Measurements from ENCODE around the gene GIT2.

The GIT2 gene

GRCh38 chr12:110005319-110005973, 9.3 kb upstream of the GIT2 start:
- H3K4me3 ChIP-seq (ENCODE audit: low read depth, low read length), result no peak overlapping the region
- H3K27ac ChIP-seq (ENCODE audit: low read depth, low read length), result no peak overlapping the region
- H3K27me3 ChIP-seq (ENCODE audit: insufficient read depth, low read length), result no peaks in the 10 kb centered on the region
- peaks cover 18% of the 10 kb centered on the region for H3K4me1 ChIP-seq (ENCODE audit: control insufficient read depth, insufficient read depth, low read length, unreplicated experiment)
- peaks cover 69% of the 10 kb centered on the region for H3K79me2 ChIP-seq (ENCODE audit: control insufficient read depth, insufficient read depth, low read length, unreplicated experiment)
- no peak overlapping the region for H2AFZ ChIP-seq (ENCODE audit: low read length, unreplicated experiment)
- no peaks in the 10 kb centered on the region for H3K36me3 ChIP-seq (ENCODE audit: insufficient read depth, low read length)

GRCh38 chr12:110004598-110004997, 8.4 kb upstream of the GIT2 start:
- H3K27me3 ChIP-seq (ENCODE audit: insufficient read depth, low read length), result no peaks in the 10 kb centered on the region
- peaks cover 70% of the 10 kb centered on the region for H3K79me2 ChIP-seq (ENCODE audit: control insufficient read depth, insufficient read depth, low read length, unreplicated experiment)
- no peak overlapping the region for H2AFZ ChIP-seq (ENCODE audit: low read length, unreplicated experiment)
- no peaks in the 10 kb centered on the region for H3K36me3 ChIP-seq (ENCODE audit: insufficient read depth, low read length)
- H3K4me1 ChIP-seq (ENCODE audit: control insufficient read depth, insufficient read depth, low read length, unreplicated experiment), result peaks cover 18% of the 10 kb centered on the region
- no peak overlapping the region for H3K4me3 ChIP-seq (ENCODE audit: low read depth, low read length)
- no peak overlapping the region for H3K27ac ChIP-seq (ENCODE audit: low read depth, low read length)

GRCh38 chr12:110002676-110003515, 6.7 kb upstream of the GIT2 start:
- Histone ChIP-seq H3K36me3 (ENCODE audit: insufficient read depth, low read length) (no peaks in the 10 kb centered on the region), H3K79me2 (ENCODE audit: control insufficient read depth, insufficient read depth, low read length, unreplicated experiment) (peaks cover 59% of the 10 kb centered on the region), H2AFZ (ENCODE audit: low read length, unreplicated experiment) (no peak overlapping the region), H3K4me1 (ENCODE audit: control insufficient read depth, insufficient read depth, low read length, unreplicated experiment) (peaks cover 23% of the 10 kb centered on the region), H3K27ac (ENCODE audit: low read depth, low read length) (peak overlapping the region; percentile 33; the same call in 1 of the 2 replicates), H3K27me3 (ENCODE audit: insufficient read depth, low read length) (no peaks in the 10 kb centered on the region), H3K4me3 (ENCODE audit: low read depth, low read length) (no peak overlapping the region)

GRCh38 chr12:110001596-110001995, 5.4 kb upstream of the GIT2 start:
- Histone ChIP-seq H3K27ac (ENCODE audit: low read depth, low read length) (peak overlapping the region; percentile 80), H3K36me3 (ENCODE audit: insufficient read depth, low read length) (no peaks in the 10 kb centered on the region)

GRCh38 chr12:109999983-110000505, 3.9 kb upstream of the GIT2 start:
- peaks cover 57% of the 10 kb centered on the region for H3K79me2 ChIP-seq (ENCODE audit: control insufficient read depth, insufficient read depth, low read length, unreplicated experiment)
- H3K36me3 ChIP-seq (ENCODE audit: insufficient read depth, low read length), result no peaks in the 10 kb centered on the region
- peaks cover 23% of the 10 kb centered on the region for H3K4me1 ChIP-seq (ENCODE audit: control insufficient read depth, insufficient read depth, low read length, unreplicated experiment)
- no peak overlapping the region for H3K27ac ChIP-seq (ENCODE audit: low read depth, low read length)
- H2AFZ ChIP-seq (ENCODE audit: low read length, unreplicated experiment), result peak overlapping the region; percentile 19
- H3K27me3 ChIP-seq (ENCODE audit: insufficient read depth, low read length), result no peaks in the 10 kb centered on the region
- peak overlapping the region; percentile 73 for H3K4me3 ChIP-seq (ENCODE audit: low read depth, low read length)

More at GRCh38 chr12:110001596-110001995, 5.4 kb upstream of the GIT2 start:
- Histone ChIP-seq H3K79me2 (ENCODE audit: control insufficient read depth, insufficient read depth, low read length, unreplicated experiment) (peaks cover 58% of the 10 kb centered on the region), H3K4me3 (ENCODE audit: low read depth, low read length) (peak overlapping the region; percentile 73), H3K4me1 (ENCODE audit: control insufficient read depth, insufficient read depth, low read length, unreplicated experiment) (peaks cover 23% of the 10 kb centered on the region), H2AFZ (ENCODE audit: low read length, unreplicated experiment) (no peak overlapping the region), H3K27me3 (ENCODE audit: insufficient read depth, low read length) (no peaks in the 10 kb centered on the region)

GRCh38 chr12:109999649-109999971, 3.4 kb upstream of the GIT2 start:
- H3K27me3 ChIP-seq (ENCODE audit: insufficient read depth, low read length), result no peaks in the 10 kb centered on the region
- peaks cover 59% of the 10 kb centered on the region for H3K79me2 ChIP-seq (ENCODE audit: control insufficient read depth, insufficient read depth, low read length, unreplicated experiment)
- H3K27ac ChIP-seq (ENCODE audit: low read depth, low read length), result no peak overlapping the region
- H2AFZ ChIP-seq (ENCODE audit: low read length, unreplicated experiment), result no peak overlapping the region
- H3K36me3 ChIP-seq (ENCODE audit: insufficient read depth, low read length), result no peaks in the 10 kb centered on the region
- peak overlapping the region; percentile 73 for H3K4me3 ChIP-seq (ENCODE audit: low read depth, low read length)
- peaks cover 27% of the 10 kb centered on the region for H3K4me1 ChIP-seq (ENCODE audit: control insufficient read depth, insufficient read depth, low read length, unreplicated experiment)

- peaks cover 61% of the 10 kb centered on the region for H3K79me2 ChIP-seq (ENCODE audit: control insufficient read depth, insufficient read depth, low read length, unreplicated experiment)
- H2AFZ ChIP-seq (ENCODE audit: low read length, unreplicated experiment), result peak within 1 kb of the TSS; percentile 84
- peak within 1 kb of the TSS; percentile 69 for H3K27ac ChIP-seq (ENCODE audit: low read depth, low read length)
Observed at GRCh38 chr12:109998904-109999648, 2.9 kb upstream of the GIT2 start, which contains the start of gene ANKRD13A. ANKRD13A (plus strand) TSS chr12:109999430; CDS start chr12:109999689, 259 bp downstream.

GRCh38 chr12:109998241-109998903, 2.2 kb upstream of the GIT2 start:
- no peaks in the 10 kb centered on the region for H3K27me3 ChIP-seq (ENCODE audit: insufficient read depth, low read length)
- peak overlapping the region; percentile 84 for H2AFZ ChIP-seq (ENCODE audit: low read length, unreplicated experiment)
- H3K27ac ChIP-seq (ENCODE audit: low read depth, low read length), result no peak overlapping the region
- peaks cover 65% of the 10 kb centered on the region for H3K79me2 ChIP-seq (ENCODE audit: control insufficient read depth, insufficient read depth, low read length, unreplicated experiment)
- H3K4me3 ChIP-seq (ENCODE audit: low read depth, low read length), result peak overlapping the region; percentile 73
- no peaks in the 10 kb centered on the region for H3K36me3 ChIP-seq (ENCODE audit: insufficient read depth, low read length)
- peaks cover 36% of the 10 kb centered on the region for H3K4me1 ChIP-seq (ENCODE audit: control insufficient read depth, insufficient read depth, low read length, unreplicated experiment)

More at GRCh38 chr12:109998904-109999648, 2.9 kb upstream of the GIT2 start, which contains the start of gene ANKRD13A:
- Histone ChIP-seq H3K4me1 (ENCODE audit: control insufficient read depth, insufficient read depth, low read length, unreplicated experiment) (peaks cover 32% of the 10 kb centered on the region), H3K36me3 (ENCODE audit: insufficient read depth, low read length) (no peaks in the 10 kb centered on the region), H3K27me3 (ENCODE audit: insufficient read depth, low read length) (no peaks in the 10 kb centered on the region), H3K4me3 (ENCODE audit: low read depth, low read length) (peak within 1 kb of the TSS; percentile 73)

- no peaks in the 10 kb centered on the region for H3K36me3 ChIP-seq (ENCODE audit: insufficient read depth, low read length)
- no peaks in the 10 kb centered on the region for H3K27me3 ChIP-seq (ENCODE audit: insufficient read depth, low read length)
- peaks cover 63% of the 10 kb centered on the region for H3K79me2 ChIP-seq (ENCODE audit: control insufficient read depth, insufficient read depth, low read length, unreplicated experiment)
- H3K4me1 ChIP-seq (ENCODE audit: control insufficient read depth, insufficient read depth, low read length, unreplicated experiment), result peaks cover 32% of the 10 kb centered on the region
- no peak overlapping the region for H3K27ac ChIP-seq (ENCODE audit: low read depth, low read length)
- no peak overlapping the region for H3K4me3 ChIP-seq (ENCODE audit: low read depth, low read length)
- no peak overlapping the region for H2AFZ ChIP-seq (ENCODE audit: low read length, unreplicated experiment)
Observed at GRCh38 chr12:109997393-109997792, 1.2 kb upstream of the GIT2 start.

- Histone ChIP-seq H3K4me3 (ENCODE audit: low read depth, low read length) (peak overlapping the region; percentile 88), H3K36me3 (ENCODE audit: insufficient read depth, low read length) (no peaks in the 10 kb centered on the region), H3K27me3 (ENCODE audit: insufficient read depth, low read length) (no peaks in the 10 kb centered on the region), H3K27ac (ENCODE audit: low read depth, low read length) (no peak overlapping the region), H3K4me1 (ENCODE audit: control insufficient read depth, insufficient read depth, low read length, unreplicated experiment) (peaks cover 25% of the 10 kb centered on the region), H3K79me2 (ENCODE audit: control insufficient read depth, insufficient read depth, low read length, unreplicated experiment) (peaks cover 62% of the 10 kb centered on the region), H2AFZ (ENCODE audit: low read length, unreplicated experiment) (peak overlapping the region; percentile 93)
Observed at GRCh38 chr12:109996483-109996853, 300 bp upstream of the GIT2 start.
